ENCODE data around the gene ROPN1L.

DNA sequence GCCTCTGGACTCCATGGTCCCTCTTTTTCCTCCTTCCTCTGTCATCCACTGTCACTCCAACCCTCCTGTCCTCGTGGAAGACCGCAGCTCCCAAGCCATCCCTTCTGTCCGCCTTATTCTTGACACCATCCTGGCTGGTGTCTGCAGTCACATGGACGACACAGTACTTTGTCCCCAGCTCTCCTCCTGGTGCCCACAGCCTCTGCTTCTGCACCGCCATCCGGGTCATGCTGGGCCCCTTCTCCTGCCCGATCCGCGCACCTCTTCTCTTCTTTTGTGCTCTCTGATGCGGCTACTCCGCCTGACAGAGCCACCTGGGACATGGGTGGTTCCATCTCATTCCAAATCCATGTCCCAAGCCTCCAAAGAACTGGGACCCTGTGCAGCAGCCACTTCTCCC is 22.5 kb downstream of the ROPN1L start:
- TF ChIP-seq, protein P1, sequence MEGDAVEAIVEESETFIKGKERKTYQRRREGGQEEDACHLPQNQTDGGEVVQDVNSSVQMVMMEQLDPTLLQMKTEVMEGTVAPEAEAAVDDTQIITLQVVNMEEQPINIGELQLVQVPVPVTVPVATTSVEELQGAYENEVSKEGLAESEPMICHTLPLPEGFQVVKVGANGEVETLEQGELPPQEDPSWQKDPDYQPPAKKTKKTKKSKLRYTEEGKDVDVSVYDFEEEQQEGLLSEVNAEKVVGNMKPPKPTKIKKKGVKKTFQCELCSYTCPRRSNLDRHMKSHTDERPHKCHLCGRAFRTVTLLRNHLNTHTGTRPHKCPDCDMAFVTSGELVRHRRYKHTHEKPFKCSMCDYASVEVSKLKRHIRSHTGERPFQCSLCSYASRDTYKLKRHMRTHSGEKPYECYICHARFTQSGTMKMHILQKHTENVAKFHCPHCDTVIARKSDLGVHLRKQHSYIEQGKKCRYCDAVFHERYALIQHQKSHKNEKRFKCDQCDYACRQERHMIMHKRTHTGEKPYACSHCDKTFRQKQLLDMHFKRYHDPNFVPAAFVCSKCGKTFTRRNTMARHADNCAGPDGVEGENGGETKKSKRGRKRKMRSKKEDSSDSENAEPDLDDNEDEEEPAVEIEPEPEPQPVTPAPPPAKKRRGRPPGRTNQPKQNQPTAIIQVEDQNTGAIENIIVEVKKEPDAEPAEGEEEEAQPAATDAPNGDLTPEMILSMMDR (IDR thresholded peaks at IDR 0.05; ENCODE audit: control extremely low read depth in 1 of 3, insufficient read depth in 1 of 3, low read depth in 1 of 3, low read length in 3 of 3): no peak
- TF ChIP-seq POLR2A (IDR thresholded peaks at IDR 0.05; ENCODE audit: control extremely low read depth in 1 of 2, low read depth in 2 of 2, low read length in 2 of 2): no peak
- TF ChIP-seq POLR2AphosphoS5 (IDR thresholded peaks at IDR 0.05; ENCODE audit: low read depth, low read length): no peak
- TF ChIP-seq EP300 (IDR thresholded peaks at IDR 0.05; ENCODE audit: borderline replicate concordance in 1 of 2, low read depth in 2 of 2, low read length in 2 of 2): no peak
- TF ChIP-seq, protein P2, sequence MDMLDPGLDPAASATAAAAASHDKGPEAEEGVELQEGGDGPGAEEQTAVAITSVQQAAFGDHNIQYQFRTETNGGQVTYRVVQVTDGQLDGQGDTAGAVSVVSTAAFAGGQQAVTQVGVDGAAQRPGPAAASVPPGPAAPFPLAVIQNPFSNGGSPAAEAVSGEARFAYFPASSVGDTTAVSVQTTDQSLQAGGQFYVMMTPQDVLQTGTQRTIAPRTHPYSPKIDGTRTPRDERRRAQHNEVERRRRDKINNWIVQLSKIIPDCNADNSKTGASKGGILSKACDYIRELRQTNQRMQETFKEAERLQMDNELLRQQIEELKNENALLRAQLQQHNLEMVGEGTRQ (IDR thresholded peaks at IDR 0.05; ENCODE audit: low read length): no peak
- TF ChIP-seq CREB1 (IDR thresholded peaks at IDR 0.05): no peak
- TF ChIP-seq FOSL1 (IDR thresholded peaks at IDR 0.05; ENCODE audit: insufficient read depth, low read depth, low read length): no peak
- no peak for TF ChIP-seq EZH2 (IDR thresholded peaks at IDR 0.05; ENCODE audit: low read depth, low read length, severe bottlenecking)

Data from H1 (cell line).